Glomerular endothelial cell (primary cell): ENCODE data around the gene BLNK. TPM values are rescaled to one million over a fixed set of nuclear protein-coding genes. Genes with fewer than 3 reads are reported as not detected.

Experiments used
- DNase-seq: peaks from one replicate; pipeline ENCODE4 v3.0.0-alpha.2; 2011; ENCODE audit warnings: low read depth, low spot score; ENCODE audit errors: extremely low read depth
- total RNA-seq: library from RNA; depleted of rRNA; stranded (reverse); fragments of >200 nt; gene quantifications from 2 replicates; pipeline ENCODE4 v1.2.3, GENCODE V29; 2015

BLNK gene
- total RNA-seq, 1 donor from 2014 or later = not detected

GRCh38 chr10:96153070-96153469, 118.3 kb downstream of the BLNK start:
- no peak for DNase-seq

- DNase-seq = no peak
These were observed 118.9 kb downstream of the BLNK start for GRCh38 chr10:96152437-96152836.

Other genes with a start within 250 kb of the BLNK start
- 14.0 and 17.7 TPM in 2 replicates for gene CCNJ, start 228.0 kb downstream of the BLNK start, total RNA-seq
- 7.2 and 10.6 TPM in 2 replicates for gene ZNF518A, start 141.3 kb downstream of the BLNK start, total RNA-seq
- not detected in 2 replicates for gene DNTT, start 32.9 kb upstream of the BLNK start, total RNA-seq
- gene OPALIN, start 87.4 kb upstream of the BLNK start, total RNA-seq = not detected in 2 replicates
- gene TLL2, start 242.4 kb upstream of the BLNK start, total RNA-seq = 2.5 and 4.0 TPM in 2 replicates